Measurements from ENCODE around the gene LLPH. TPM values are rescaled to one million over a fixed set of nuclear protein-coding genes. Genes with fewer than 3 reads are reported as not detected.

Gene LLPH
- polyA plus RNA-seq, 1 donor (not counting 4 experiments of a cell fraction or from before 2014, with no cell fraction given), result 36.6 TPM

DNA sequence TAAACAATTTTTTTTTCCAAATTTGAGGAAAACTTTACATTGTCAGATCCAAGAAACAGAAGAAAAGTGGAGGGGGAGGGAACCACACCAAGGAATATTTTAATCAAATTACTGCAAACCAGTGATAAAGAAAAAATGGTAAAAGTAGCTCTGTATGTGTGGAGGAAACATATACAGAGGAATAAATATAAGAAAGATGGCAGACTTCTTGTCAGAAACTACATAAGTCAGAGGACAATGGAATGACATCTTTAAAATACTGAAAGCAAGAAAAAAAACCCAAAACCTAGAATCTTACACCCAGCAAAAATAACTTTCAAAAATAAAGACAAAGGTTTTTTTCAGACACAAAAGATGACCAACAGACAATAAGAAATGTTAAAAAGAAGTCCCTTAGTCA lies 10.2 kb upstream of the LLPH start:
- dilution Hi-C loops (cut with MboI; ENCODE audit: extremely low pct_ligation_motif_present, low sequenced_read_pairs), result no loop called here
- Histone ChIP-seq H3K36me3 (ENCODE audit: control insufficient read depth in 2 of 2, extremely low read depth in 1 of 2, insufficient read depth in 2 of 2, low read length in 2 of 2) (peaks cover 6 to 20% of the 10 kb centered on the region in 2 experiments), H2AFZ (ENCODE audit: control insufficient read depth, low read length) (no peak overlapping the region), H3K9me3 (ENCODE audit: control insufficient read depth, low read depth, low read length) (peaks cover 3% of the 10 kb centered on the region), H3K4me1 (ENCODE audit: control insufficient read depth, extremely low read depth, insufficient read depth, low read length) (peaks cover 8% of the 10 kb centered on the region), H3K79me2 (ENCODE audit: control insufficient read depth, insufficient read depth, low read length) (no peaks in the 10 kb centered on the region), H3K4me2 (ENCODE audit: control insufficient read depth, extremely low read depth, insufficient read depth, low read depth, low read length) (no peak overlapping the region), H3K27me3 (ENCODE audit: control insufficient read depth, extremely low read depth, insufficient read depth, low read length) (no peaks in the 10 kb centered on the region), H3K9me1 (ENCODE audit: control insufficient read depth, extremely low read depth, insufficient read depth, low read length) (no peaks in the 10 kb centered on the region), H3K9ac (ENCODE audit: control insufficient read depth, extremely low read depth, insufficient read depth, low read length) (no peak overlapping the region), H3K4me3 (ENCODE audit: control insufficient read depth in 2 of 3, extremely low read depth in 1 of 3, insufficient read depth in 2 of 3, low read depth in 1 of 3, low read length in 3 of 3) (no peak overlapping the region), H4K20me1 (ENCODE audit: control insufficient read depth, extremely low read depth, insufficient read depth, low read length) (no peaks in the 10 kb centered on the region), H3K27ac (ENCODE audit: control insufficient read depth, insufficient read depth, low read length) (no peak overlapping the region)
- TF ChIP-seq, protein P1, sequence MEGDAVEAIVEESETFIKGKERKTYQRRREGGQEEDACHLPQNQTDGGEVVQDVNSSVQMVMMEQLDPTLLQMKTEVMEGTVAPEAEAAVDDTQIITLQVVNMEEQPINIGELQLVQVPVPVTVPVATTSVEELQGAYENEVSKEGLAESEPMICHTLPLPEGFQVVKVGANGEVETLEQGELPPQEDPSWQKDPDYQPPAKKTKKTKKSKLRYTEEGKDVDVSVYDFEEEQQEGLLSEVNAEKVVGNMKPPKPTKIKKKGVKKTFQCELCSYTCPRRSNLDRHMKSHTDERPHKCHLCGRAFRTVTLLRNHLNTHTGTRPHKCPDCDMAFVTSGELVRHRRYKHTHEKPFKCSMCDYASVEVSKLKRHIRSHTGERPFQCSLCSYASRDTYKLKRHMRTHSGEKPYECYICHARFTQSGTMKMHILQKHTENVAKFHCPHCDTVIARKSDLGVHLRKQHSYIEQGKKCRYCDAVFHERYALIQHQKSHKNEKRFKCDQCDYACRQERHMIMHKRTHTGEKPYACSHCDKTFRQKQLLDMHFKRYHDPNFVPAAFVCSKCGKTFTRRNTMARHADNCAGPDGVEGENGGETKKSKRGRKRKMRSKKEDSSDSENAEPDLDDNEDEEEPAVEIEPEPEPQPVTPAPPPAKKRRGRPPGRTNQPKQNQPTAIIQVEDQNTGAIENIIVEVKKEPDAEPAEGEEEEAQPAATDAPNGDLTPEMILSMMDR (optimal IDR thresholded peaks at IDR 0.05 in 1 of 3, IDR thresholded peaks at IDR 0.05 in 1 of 3, conservative IDR thresholded peaks at IDR 0.05 in 1 of 3; ENCODE audit: extremely low read depth in 1 of 3, insufficient read depth in 2 of 3, low read length in 3 of 3), result no peak
- no peak for TF ChIP-seq EZH2 (IDR thresholded peaks at IDR 0.05; ENCODE audit: low read length)
- DNase-seq (ENCODE audit: low read depth, low spot score) (no peak), FAIRE-seq (no peak)

DNA sequence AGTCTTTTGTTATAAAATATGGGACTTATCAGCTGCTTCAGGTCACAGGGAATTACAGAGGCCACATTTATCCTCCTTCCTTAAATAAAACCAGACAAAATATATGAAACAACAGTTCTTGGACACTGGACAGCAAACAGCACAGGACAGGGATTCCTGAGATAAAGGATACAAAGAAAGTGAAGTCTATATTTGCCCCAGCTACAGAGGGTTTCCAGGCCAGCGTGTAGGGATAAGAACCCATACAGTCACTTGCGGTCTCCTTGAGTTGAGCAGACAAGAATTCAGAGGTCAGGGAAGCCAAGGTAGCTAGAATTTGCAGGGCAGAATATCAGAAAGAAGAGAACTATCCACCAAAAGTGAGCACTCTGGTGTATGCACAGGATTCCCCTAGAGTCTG lies 8.8 kb upstream of the LLPH start:
- FAIRE-seq (no peak), DNase-seq (ENCODE audit: low read depth, low spot score) (no peak)
- peaks cover 5 to 17% of the 10 kb centered on the region in 2 experiments for H3K36me3 ChIP-seq (ENCODE audit: control insufficient read depth in 2 of 2, extremely low read depth in 1 of 2, insufficient read depth in 2 of 2, low read length in 2 of 2)
- no peak overlapping the region for H3K4me2 ChIP-seq (ENCODE audit: control insufficient read depth, extremely low read depth, insufficient read depth, low read depth, low read length)
- H3K9me3 ChIP-seq (ENCODE audit: control insufficient read depth, low read depth, low read length), result peaks cover 3% of the 10 kb centered on the region
- no peak overlapping the region for H3K4me3 ChIP-seq (ENCODE audit: control insufficient read depth in 2 of 3, extremely low read depth in 1 of 3, insufficient read depth in 2 of 3, low read depth in 1 of 3, low read length in 3 of 3)
- H3K27ac ChIP-seq (ENCODE audit: control insufficient read depth, insufficient read depth, low read length), result no peak overlapping the region
- H3K4me1 ChIP-seq (ENCODE audit: control insufficient read depth, extremely low read depth, insufficient read depth, low read length), result no peaks in the 10 kb centered on the region
- no peak overlapping the region for H2AFZ ChIP-seq (ENCODE audit: control insufficient read depth, low read length)
- H3K27me3 ChIP-seq (ENCODE audit: control insufficient read depth, extremely low read depth, insufficient read depth, low read length), result no peaks in the 10 kb centered on the region
- H3K79me2 ChIP-seq (ENCODE audit: control insufficient read depth, insufficient read depth, low read length), result no peaks in the 10 kb centered on the region
- no peaks in the 10 kb centered on the region for H3K9me1 ChIP-seq (ENCODE audit: control insufficient read depth, extremely low read depth, insufficient read depth, low read length)
- dilution Hi-C loops (cut with MboI; ENCODE audit: extremely low pct_ligation_motif_present, low sequenced_read_pairs), result no loop called here
- no peak overlapping the region for H3K9ac ChIP-seq (ENCODE audit: control insufficient read depth, extremely low read depth, insufficient read depth, low read length)
- TF ChIP-seq EZH2 (IDR thresholded peaks at IDR 0.05; ENCODE audit: low read length), result no peak
- TF ChIP-seq, protein P1 (optimal IDR thresholded peaks at IDR 0.05 in 1 of 3, IDR thresholded peaks at IDR 0.05 in 1 of 3, conservative IDR thresholded peaks at IDR 0.05 in 1 of 3; ENCODE audit: extremely low read depth in 1 of 3, insufficient read depth in 2 of 3, low read length in 3 of 3), result no peak
- H4K20me1 ChIP-seq (ENCODE audit: control insufficient read depth, extremely low read depth, insufficient read depth, low read length), result no peaks in the 10 kb centered on the region
